Activated naive CD4-positive, alpha-beta T cell treated with anti-CD3 and anti-CD28 coated beads, Interleukin-2, amount 50 U/mL, for 24 hours (primary cell): Measurements from ENCODE around the gene EPHB2.
"Not testable (repeated sequence)": the region's sequence is repeated elsewhere in the genome, so short reads cannot be mapped to it uniquely, and the experiment has no call there.

Source experiments
- H3K27ac Mint-ChIP-seq: one replicate; pipeline ENCODE4 v1.8.0; 2021; ENCODE audit warnings: mild to moderate bottlenecking, mixed read lengths
- H3K27me3 Mint-ChIP-seq: one replicate; pipeline ENCODE4 v1.8.0; 2021; ENCODE audit warnings: mixed read lengths
- H3K36me3 Mint-ChIP-seq: one replicate; pipeline ENCODE4 v1.8.0; 2021; ENCODE audit warnings: mixed read lengths
- H3K4me1 Mint-ChIP-seq: one replicate; pipeline ENCODE4 v1.8.0; 2021; ENCODE audit warnings: mixed read lengths
- H3K4me3 Mint-ChIP-seq: one replicate; pipeline ENCODE4 v1.8.0; 2021; ENCODE audit warnings: mild to moderate bottlenecking, mixed read lengths
- H3K9me3 Mint-ChIP-seq: one replicate; pipeline ENCODE4 v1.8.0; 2021; ENCODE audit warnings: mixed read lengths

The EPHB2 gene

GRCh38 chr1:22920026-22920733, 209.5 kb downstream of the EPHB2 start:
- Mint-ChIP-seq H3K36me3 (no peaks in the 10 kb centered on the region), H3K4me3 (no peak overlapping the region), H3K27ac (no peak overlapping the region), H3K27me3 (no peaks in the 10 kb centered on the region), H3K4me1 (no peaks in the 10 kb centered on the region), H3K9me3 (no peaks in the 10 kb centered on the region)

- Mint-ChIP-seq H3K27ac (no peak overlapping the region), H3K36me3 (no peaks in the 10 kb centered on the region), H3K9me3 (no peaks in the 10 kb centered on the region), H3K4me1 (no peaks in the 10 kb centered on the region), H3K27me3 (no peaks in the 10 kb centered on the region), H3K4me3 (no peak overlapping the region)
Observed at GRCh38 chr1:22920734-22921451, 210.3 kb downstream of the EPHB2 start.

GRCh38 chr1:22921452-22922126, 210.9 kb downstream of the EPHB2 start:
- Mint-ChIP-seq H3K36me3 (no peaks in the 10 kb centered on the region), H3K27me3 (no peaks in the 10 kb centered on the region), H3K4me1 (no peaks in the 10 kb centered on the region), H3K9me3 (no peaks in the 10 kb centered on the region), H3K27ac (no peak overlapping the region), H3K4me3 (no peak overlapping the region)

GRCh38 chr1:22922640-22923039, 212.0 kb downstream of the EPHB2 start:
- Mint-ChIP-seq H3K27ac (no peak overlapping the region), H3K36me3 (no peaks in the 10 kb centered on the region), H3K9me3 (no peaks in the 10 kb centered on the region), H3K4me1 (no peaks in the 10 kb centered on the region), H3K4me3 (no peak overlapping the region), H3K27me3 (no peaks in the 10 kb centered on the region)

- Mint-ChIP-seq H3K27ac (no peak overlapping the region), H3K27me3 (peaks cover 1% of the 10 kb centered on the region), H3K36me3 (no peaks in the 10 kb centered on the region), H3K4me1 (no peaks in the 10 kb centered on the region), H3K4me3 (no peak overlapping the region), H3K9me3 (no peaks in the 10 kb centered on the region)
Observed at GRCh38 chr1:22925111-22925510, 214.5 kb downstream of the EPHB2 start.

GRCh38 chr1:22930240-22930912, 219.7 kb downstream of the EPHB2 start:
- Mint-ChIP-seq H3K27ac (no peak overlapping the region), H3K36me3 (no peaks in the 10 kb centered on the region), H3K27me3 (peaks cover 6% of the 10 kb centered on the region), H3K4me1 (no peaks in the 10 kb centered on the region), H3K4me3 (no peak overlapping the region), H3K9me3 (no peaks in the 10 kb centered on the region)

- Mint-ChIP-seq H3K27me3 (peaks cover 6% of the 10 kb centered on the region), H3K4me3 (no peak overlapping the region), H3K9me3 (no peaks in the 10 kb centered on the region), H3K4me1 (no peaks in the 10 kb centered on the region), H3K27ac (no peak overlapping the region), H3K36me3 (no peaks in the 10 kb centered on the region)
Observed at GRCh38 chr1:22932803-22933470, 222.3 kb downstream of the EPHB2 start.

GRCh38 chr1:22935433-22935832, 224.8 kb downstream of the EPHB2 start:
- peaks cover 3% of the 10 kb centered on the region for H3K9me3 Mint-ChIP-seq
- H3K4me3 Mint-ChIP-seq, result no peak overlapping the region
- H3K27me3 Mint-ChIP-seq, result peaks cover 11% of the 10 kb centered on the region
- H3K4me1 Mint-ChIP-seq, result no peaks in the 10 kb centered on the region
- no peak overlapping the region for H3K27ac Mint-ChIP-seq
- peaks cover 2% of the 10 kb centered on the region for H3K36me3 Mint-ChIP-seq

GRCh38 chr1:22936681-22937080, 226.0 kb downstream of the EPHB2 start:
- H3K36me3 Mint-ChIP-seq, result peaks cover 5% of the 10 kb centered on the region
- no peak overlapping the region for H3K4me3 Mint-ChIP-seq
- H3K27me3 Mint-ChIP-seq, result peaks cover 14% of the 10 kb centered on the region
- H3K9me3 Mint-ChIP-seq, result peaks cover 8% of the 10 kb centered on the region
- H3K4me1 Mint-ChIP-seq, result no peaks in the 10 kb centered on the region
- no peak overlapping the region for H3K27ac Mint-ChIP-seq

- Mint-ChIP-seq H3K9me3 (peaks cover 8% of the 10 kb centered on the region), H3K4me1 (no peaks in the 10 kb centered on the region), H3K27ac (no peak overlapping the region), H3K36me3 (peaks cover 5% of the 10 kb centered on the region), H3K4me3 (no peak overlapping the region), H3K27me3 (peaks cover 12% of the 10 kb centered on the region)
Observed at GRCh38 chr1:22941257-22941656, 230.6 kb downstream of the EPHB2 start.

GRCh38 chr1:22944346-22945055, 233.9 kb downstream of the EPHB2 start:
- H3K4me1 Mint-ChIP-seq, result no peaks in the 10 kb centered on the region
- H3K36me3 Mint-ChIP-seq, result peaks cover 5% of the 10 kb centered on the region
- peaks cover 8% of the 10 kb centered on the region for H3K9me3 Mint-ChIP-seq
- H3K27me3 Mint-ChIP-seq, result peaks cover 13% of the 10 kb centered on the region
- H3K27ac Mint-ChIP-seq, result no peak overlapping the region
- H3K4me3 Mint-ChIP-seq, result no peak overlapping the region

GRCh38 chr1:22945171-22945570, 234.5 kb downstream of the EPHB2 start:
- H3K9me3 Mint-ChIP-seq, H3K4me3 Mint-ChIP-seq, H3K36me3 Mint-ChIP-seq, H3K27ac Mint-ChIP-seq, H3K4me1 Mint-ChIP-seq: not testable (repeated sequence)
- H3K27me3 Mint-ChIP-seq, result peaks cover 14% of the 10 kb centered on the region

GRCh38 chr1:22949822-22950331, 239.2 kb downstream of the EPHB2 start:
- no peak overlapping the region for H3K27ac Mint-ChIP-seq
- no peaks in the 10 kb centered on the region for H3K4me1 Mint-ChIP-seq
- no peaks in the 10 kb centered on the region for H3K36me3 Mint-ChIP-seq
- peaks cover 22% of the 10 kb centered on the region for H3K27me3 Mint-ChIP-seq
- H3K4me3 Mint-ChIP-seq, result no peak overlapping the region
- H3K9me3 Mint-ChIP-seq, result no peaks in the 10 kb centered on the region

GRCh38 chr1:22951796-22952195, 241.2 kb downstream of the EPHB2 start:
- no peaks in the 10 kb centered on the region for H3K4me1 Mint-ChIP-seq
- H3K9me3 Mint-ChIP-seq, result no peaks in the 10 kb centered on the region
- H3K36me3 Mint-ChIP-seq, result no peaks in the 10 kb centered on the region
- peaks cover 20% of the 10 kb centered on the region for H3K27me3 Mint-ChIP-seq
- no peak overlapping the region for H3K27ac Mint-ChIP-seq
- H3K4me3 Mint-ChIP-seq, result no peak overlapping the region

- Mint-ChIP-seq H3K27ac (no peak overlapping the region), H3K4me1 (no peaks in the 10 kb centered on the region), H3K36me3 (no peaks in the 10 kb centered on the region), H3K4me3 (no peak overlapping the region), H3K9me3 (no peaks in the 10 kb centered on the region), H3K27me3 (peaks cover 20% of the 10 kb centered on the region)
Observed at GRCh38 chr1:22952694-22953056, 242.0 kb downstream of the EPHB2 start.
